ENCODE results near the gene PIF1. TPM values are rescaled to one million over a fixed set of nuclear protein-coding genes. Genes with fewer than 3 reads are reported as not detected.

PIF1 gene
- total RNA-seq, 3 donors from 2014 or later (not counting 1 experiment from before 2014, with no cell fraction given): 6.2 to 23.9 (median 9.7) TPM

DNA sequence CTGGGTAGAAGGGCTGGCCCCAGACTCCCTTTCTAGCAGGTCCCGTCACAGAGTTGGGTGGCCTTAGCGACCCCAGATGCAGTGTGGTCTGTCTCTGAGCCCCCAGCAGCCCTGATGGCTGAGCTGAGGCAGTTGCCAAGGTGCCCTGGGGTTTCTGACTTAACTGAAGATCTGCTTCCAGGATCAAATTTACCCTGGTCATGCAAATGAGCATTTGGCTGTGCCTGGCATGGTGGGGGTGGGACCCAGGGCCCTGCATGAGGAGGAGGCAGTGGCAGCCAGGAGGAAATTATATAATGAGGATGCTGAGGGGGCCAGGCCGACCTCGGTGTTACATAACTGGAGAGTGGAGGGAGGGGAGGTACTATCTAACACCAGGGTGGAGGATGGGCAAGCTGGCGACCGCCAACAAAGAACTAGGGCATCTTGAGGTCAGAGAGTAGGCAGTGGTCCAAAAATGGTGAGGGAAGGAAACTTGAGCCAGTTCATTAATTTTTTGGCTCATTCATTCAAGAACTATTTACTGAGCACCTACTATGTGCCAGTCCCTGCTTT is 32.7 kb upstream of the PIF1 start:
- Mint-ChIP-seq H3K4me3 (peak overlapping the region; percentile 67), H3K4me1 (peaks cover 53 to 67% of the 10 kb centered on the region in 2 donors), H3K36me3 (no peaks in the 10 kb centered on the region), H3K27ac (peak overlapping the region; percentile 84), H3K9me3 (no peaks in the 10 kb centered on the region), H3K27me3 (ENCODE audit: low read depth in 2 of 2) (no peaks in the 10 kb centered on the region)
- peak overlapping the region; percentile 41 for H3K27ac ChIP-seq (ENCODE audit: low read length)
- H3K4me1 ChIP-seq (ENCODE audit: control insufficient read depth, insufficient read depth, low read length): peaks cover 50% of the 10 kb centered on the region
- H3K27me3 ChIP-seq (ENCODE audit: control insufficient read depth, insufficient read depth, low read length): no peaks in the 10 kb centered on the region
- TF ChIP-seq, protein P1, sequence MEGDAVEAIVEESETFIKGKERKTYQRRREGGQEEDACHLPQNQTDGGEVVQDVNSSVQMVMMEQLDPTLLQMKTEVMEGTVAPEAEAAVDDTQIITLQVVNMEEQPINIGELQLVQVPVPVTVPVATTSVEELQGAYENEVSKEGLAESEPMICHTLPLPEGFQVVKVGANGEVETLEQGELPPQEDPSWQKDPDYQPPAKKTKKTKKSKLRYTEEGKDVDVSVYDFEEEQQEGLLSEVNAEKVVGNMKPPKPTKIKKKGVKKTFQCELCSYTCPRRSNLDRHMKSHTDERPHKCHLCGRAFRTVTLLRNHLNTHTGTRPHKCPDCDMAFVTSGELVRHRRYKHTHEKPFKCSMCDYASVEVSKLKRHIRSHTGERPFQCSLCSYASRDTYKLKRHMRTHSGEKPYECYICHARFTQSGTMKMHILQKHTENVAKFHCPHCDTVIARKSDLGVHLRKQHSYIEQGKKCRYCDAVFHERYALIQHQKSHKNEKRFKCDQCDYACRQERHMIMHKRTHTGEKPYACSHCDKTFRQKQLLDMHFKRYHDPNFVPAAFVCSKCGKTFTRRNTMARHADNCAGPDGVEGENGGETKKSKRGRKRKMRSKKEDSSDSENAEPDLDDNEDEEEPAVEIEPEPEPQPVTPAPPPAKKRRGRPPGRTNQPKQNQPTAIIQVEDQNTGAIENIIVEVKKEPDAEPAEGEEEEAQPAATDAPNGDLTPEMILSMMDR (IDR thresholded peaks at IDR 0.05): no peak
- no peak overlapping the region for H3K4me3 ChIP-seq (ENCODE audit: low read length)
- DNase-seq (peak in 1 of 2 donors; percentile 35), ATAC-seq (peak; percentile 37 to 74 (median 62))
- H3K9me3 ChIP-seq (ENCODE audit: control insufficient read depth, insufficient read depth, low read length): no peaks in the 10 kb centered on the region
- intact Hi-C loops (cut with micrococcal nuclease): no loop called here
- 33% methylated on average over 6 of the region's 6 CpGs for WGBS (ENCODE audit: insufficient coverage)
- H3K36me3 ChIP-seq (ENCODE audit: control insufficient read depth, insufficient read depth, low read length): peaks cover 72% of the 10 kb centered on the region

DNA sequence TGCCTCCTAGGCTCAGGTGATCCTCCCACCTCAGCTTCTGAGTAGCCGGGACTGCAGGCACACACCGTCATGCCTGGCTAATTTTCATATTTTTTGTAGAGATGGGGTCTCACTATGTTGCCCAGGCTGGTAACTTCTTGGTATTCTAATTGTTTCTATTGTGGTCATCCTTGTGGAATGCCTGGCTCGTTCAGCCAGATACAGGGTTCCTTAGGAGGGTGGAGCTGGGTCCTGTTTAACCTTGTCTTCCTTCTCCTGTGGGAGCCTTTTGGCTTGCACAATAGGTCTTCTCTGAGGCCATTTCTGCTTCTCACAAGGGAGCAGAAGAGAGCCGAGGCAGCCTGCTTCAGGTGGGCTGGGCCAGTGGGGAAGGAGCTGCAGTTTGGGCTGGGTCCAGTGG is 32.0 kb upstream of the PIF1 start:
- Mint-ChIP-seq H3K4me3 (peak overlapping the region; percentile 67), H3K9me3 (no peaks in the 10 kb centered on the region), H3K36me3 (no peaks in the 10 kb centered on the region), H3K4me1 (peaks cover 53 to 64% of the 10 kb centered on the region in 2 donors), H3K27me3 (ENCODE audit: low read depth in 2 of 2) (no peaks in the 10 kb centered on the region), H3K27ac (peak overlapping the region; percentile 84)
- Histone ChIP-seq H3K4me1 (ENCODE audit: control insufficient read depth, insufficient read depth, low read length) (peaks cover 51% of the 10 kb centered on the region), H3K9me3 (ENCODE audit: control insufficient read depth, insufficient read depth, low read length) (no peaks in the 10 kb centered on the region), H3K4me3 (ENCODE audit: low read length) (no peak overlapping the region), H3K36me3 (ENCODE audit: control insufficient read depth, insufficient read depth, low read length) (peaks cover 70% of the 10 kb centered on the region), H3K27me3 (ENCODE audit: control insufficient read depth, insufficient read depth, low read length) (no peaks in the 10 kb centered on the region), H3K27ac (ENCODE audit: low read length) (peak overlapping the region; percentile 41)
- TF ChIP-seq, protein P1 (IDR thresholded peaks at IDR 0.05): no peak
- no peak for DNase-seq
- WGBS (ENCODE audit: insufficient coverage): 73% methylated on average over 4 of the region's 4 CpGs
- intact Hi-C loops (cut with micrococcal nuclease): no loop called here
- ATAC-seq: no peak

DNA sequence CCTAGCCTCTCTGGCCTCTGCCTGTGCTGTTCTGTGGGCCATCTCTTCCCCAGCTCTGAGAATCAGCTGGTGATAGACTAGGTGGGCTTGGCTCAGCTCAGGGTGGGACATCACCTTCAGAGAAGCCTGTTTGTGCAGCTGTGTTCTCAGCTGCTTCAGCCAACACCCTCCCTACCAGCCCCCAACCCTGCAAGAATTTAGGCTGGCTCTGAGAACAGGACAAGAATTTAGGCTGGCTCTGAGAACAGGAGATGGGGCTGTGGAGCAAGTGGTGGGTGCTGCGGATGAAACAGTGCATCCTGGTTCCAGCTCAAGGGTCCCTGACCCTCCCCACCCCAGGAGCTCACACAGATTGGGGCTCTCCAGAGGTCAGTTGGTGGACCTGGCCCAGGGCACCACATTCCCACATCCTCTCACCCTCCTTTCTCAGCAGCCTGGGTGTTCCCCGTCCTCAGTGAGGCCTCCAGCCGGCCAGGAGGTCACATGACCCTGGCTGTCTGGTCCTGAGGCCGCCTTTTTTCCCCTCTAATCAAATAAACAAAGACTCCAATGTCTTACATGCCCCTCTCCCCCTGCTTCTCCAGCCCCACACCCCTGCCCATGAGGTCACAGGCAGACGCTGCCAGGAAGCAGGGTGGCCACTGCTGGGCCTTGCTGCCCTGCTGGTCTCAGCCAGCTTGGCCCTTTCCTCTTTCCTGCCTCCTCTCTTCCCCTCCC is 31.1 kb upstream of the PIF1 start:
- no peaks in the 10 kb centered on the region for H3K27me3 Mint-ChIP-seq (ENCODE audit: low read depth in 2 of 2)
- Histone ChIP-seq H3K27me3 (ENCODE audit: control insufficient read depth, insufficient read depth, low read length) (no peaks in the 10 kb centered on the region), H3K36me3 (ENCODE audit: control insufficient read depth, insufficient read depth, low read length) (peaks cover 64% of the 10 kb centered on the region), H3K4me3 (ENCODE audit: low read length) (no peak overlapping the region), H3K27ac (ENCODE audit: low read length) (peak overlapping the region; percentile 20), H3K9me3 (ENCODE audit: control insufficient read depth, insufficient read depth, low read length) (no peaks in the 10 kb centered on the region), H3K4me1 (ENCODE audit: control insufficient read depth, insufficient read depth, low read length) (peaks cover 57% of the 10 kb centered on the region)
- intact Hi-C loops (cut with micrococcal nuclease): no loop called here
- peak overlapping the region; percentile 67 for H3K4me3 Mint-ChIP-seq
- no peaks in the 10 kb centered on the region for H3K36me3 Mint-ChIP-seq
- DNase-seq (no peak), ATAC-seq (peak; percentile 30 to 43 (median 32))
- 48% methylated on average over 5 of the region's 5 CpGs for WGBS (ENCODE audit: insufficient coverage)
- peak overlapping the region; percentile 84 for H3K27ac Mint-ChIP-seq
- TF ChIP-seq, protein P1 (IDR thresholded peaks at IDR 0.05): no peak
- H3K4me1 Mint-ChIP-seq: peaks cover 62 to 64% of the 10 kb centered on the region in 2 donors
- H3K9me3 Mint-ChIP-seq: no peaks in the 10 kb centered on the region

Measured in natural killer cell (primary cell).